GM21360 (cell line): ENCODE measurements around the gene LRRC25.

Experiments
- ATAC-seq: cut with Tn5 transposase; IDR thresholded peaks from one replicate; pipeline ENCODE4 v1.9.1; 2021; ENCODE audit warnings: mild to moderate bottlenecking, moderate library complexity; ENCODE audit not compliant: unreplicated experiment

LRRC25 gene

GRCh38 chr19:18435842-18436670, 38.6 kb upstream of the LRRC25 start:
- ATAC-seq = no peak

- ATAC-seq = no peak
Measured at GRCh38 chr19:18435178-18435841, 37.9 kb upstream of the LRRC25 start.

- no peak for ATAC-seq
Measured at GRCh38 chr19:18434411-18435175, 37.2 kb upstream of the LRRC25 start.

- no peak for ATAC-seq
Measured at GRCh38 chr19:18433735-18434398, 36.4 kb upstream of the LRRC25 start.

GRCh38 chr19:18433015-18433691, 35.7 kb upstream of the LRRC25 start:
- no peak for ATAC-seq

- ATAC-seq = no peak
Measured at GRCh38 chr19:18432275-18433014, 35.0 kb upstream of the LRRC25 start.

- no peak for ATAC-seq
Measured at GRCh38 chr19:18431351-18432197, 34.2 kb upstream of the LRRC25 start.

- no peak for ATAC-seq
Measured at GRCh38 chr19:18430417-18431144, 33.2 kb upstream of the LRRC25 start.

- no peak for ATAC-seq
Measured at GRCh38 chr19:18429717-18430416, 32.4 kb upstream of the LRRC25 start.

GRCh38 chr19:18428787-18429674, 31.6 kb upstream of the LRRC25 start:
- peak; percentile 54 for ATAC-seq

GRCh38 chr19:18428173-18428786, 30.9 kb upstream of the LRRC25 start:
- no peak for ATAC-seq

- ATAC-seq = no peak
Measured at GRCh38 chr19:18427743-18428113, 30.3 kb upstream of the LRRC25 start.

- ATAC-seq = no peak
Measured at GRCh38 chr19:18427080-18427742, 29.8 kb upstream of the LRRC25 start.

- ATAC-seq = no peak
Measured at GRCh38 chr19:18426416-18426767, 29.0 kb upstream of the LRRC25 start.

- ATAC-seq = no peak
Measured at GRCh38 chr19:18425515-18426415, 28.3 kb upstream of the LRRC25 start.
